ENCODE data around the gene COQ4. TPM values are rescaled to one million over a fixed set of nuclear protein-coding genes. Genes with fewer than 3 reads are reported as not detected.

Gene COQ4
- total and polyA plus RNA-seq, 2 of the 8 experiments (the other 6 are each of a cell fraction or from before 2014, with no cell fraction given), result 32.3 to 58.8 TPM

- no peaks in the 10 kb centered on the region for H3K9me3 ChIP-seq (ENCODE audit: insufficient read depth in 2 of 2, low read depth in 1 of 2, low read length in 1 of 2)
- no peak overlapping the region for H3K27ac ChIP-seq (ENCODE audit: low read depth, low read length)
- no peak overlapping the region for H4K8ac ChIP-seq (ENCODE audit: extremely low read depth, insufficient read depth, low read length)
- WGBS, 2 experiments (ENCODE audit: extremely low coverage in 1 of 2, insufficient coverage in 1 of 2, insufficient read length in 1 of 2, insufficient replicate concordance in 2 of 2, low coverage in 1 of 2, low lambda C conversion rate in 2 of 2, missing lambda C conversion rate in 1 of 2), result 88% methylated on average over 20 of the region's 20 CpGs; no CpG with 5 or more reads in 1 of the 2 experiments
- H4K91ac ChIP-seq (replicated peaks; ENCODE audit: insufficient read length, low read length), result no peak overlapping the region
- H3K14ac ChIP-seq (ENCODE audit: insufficient read length), result no peak overlapping the region
- peaks cover 0 to 1% of the 10 kb centered on the region in 2 experiments for H4K20me1 ChIP-seq (replicated peaks in 1 of 2; ENCODE audit: control insufficient read depth in 1 of 2, insufficient read depth in 2 of 2, low read length in 2 of 2)
- H2BK15ac ChIP-seq (ENCODE audit: low read length), result no peak overlapping the region
- H3K9ac ChIP-seq (replicated peaks in 1 of 4; ENCODE audit: extremely low read depth in 1 of 4, low read depth in 3 of 4, low read length in 3 of 4), result no peak overlapping the region
- H3K23me2 ChIP-seq (ENCODE audit: low read depth, low read length), result no peaks in the 10 kb centered on the region
- H3K79me2 ChIP-seq (ENCODE audit: control insufficient read depth in 1 of 2, insufficient read depth in 2 of 2, low read length in 2 of 2), result no peaks in the 10 kb centered on the region
- no peak overlapping the region for H2AK5ac ChIP-seq (ENCODE audit: low read depth, low read length)
- no peak overlapping the region for H2BK12ac ChIP-seq (ENCODE audit: low read depth, low read length)
- H2BK5ac ChIP-seq (ENCODE audit: low read depth, low read length), result no peak overlapping the region
- TF ChIP-seq CHD1 (IDR thresholded peaks at IDR 0.05; ENCODE audit: low read depth, low read length), result no peak
- no peak for TF ChIP-seq ZNF274 (IDR thresholded peaks at IDR 0.05; ENCODE audit: borderline replicate concordance, extremely low read depth, low read length)
- no peak for TF ChIP-seq SIN3A (conservative IDR thresholded peaks at IDR 0.05 in 1 of 2, IDR thresholded peaks at IDR 0.05 in 1 of 2; ENCODE audit: low read depth in 1 of 2, low read length in 2 of 2)
- TF ChIP-seq CREB1 (IDR thresholded peaks at IDR 0.05), result no peak
- no peaks in the 10 kb centered on the region for H3K4me1 ChIP-seq (replicated peaks in 1 of 4; ENCODE audit: control insufficient read depth in 3 of 4, insufficient read depth in 4 of 4, low read length in 3 of 4)
- no peaks in the 10 kb centered on the region for H3K79me1 ChIP-seq (ENCODE audit: low read depth, low read length)
- no peak overlapping the region for H3K18ac ChIP-seq (ENCODE audit: extremely low read depth, low read length)
- H3K56ac ChIP-seq (replicated peaks; ENCODE audit: insufficient read length, low read depth, low read length), result no peak overlapping the region
- ChIA-PET POLR2A (ENCODE audit: partially characterized antibody) (interaction anchor here (0.7 to 2.4 kb wide), 7 partner anchors 10 to 426 kb away, joined by 3 to 6 read pairs (median 3); no protein-coding TSS in a partner anchor), CTCF (ENCODE audit: partially characterized antibody) (interaction anchor here (0.7 to 8.1 kb wide), 10 partner anchors 8 to 140 kb away, joined by 3 to 88 read pairs (median 6); no protein-coding TSS in a partner anchor)
- H2BK120ac ChIP-seq (replicated peaks; ENCODE audit: low read depth, low read length), result no peak overlapping the region
- no peaks in the 10 kb centered on the region for H3K27me3 ChIP-seq (replicated peaks in 1 of 4; ENCODE audit: control insufficient read depth in 3 of 4, extremely low read depth in 1 of 4, insufficient read depth in 3 of 4, low read length in 3 of 4)
- no peak overlapping the region for H3K4me2 ChIP-seq (ENCODE audit: insufficient read depth in 1 of 2, low read depth in 2 of 2, low read length in 2 of 2)
- no peak overlapping the region for H2BK20ac ChIP-seq (ENCODE audit: low read length)
- no peak overlapping the region for H4K5ac ChIP-seq (ENCODE audit: insufficient read length, low read depth, low read length)
- H3K4ac ChIP-seq (replicated peaks; ENCODE audit: insufficient read length, low read depth, low read length), result no peak overlapping the region
- H3K36me3 ChIP-seq (ENCODE audit: control insufficient read depth in 2 of 4, insufficient read depth in 4 of 4, low read length in 3 of 4), result no peaks in the 10 kb centered on the region
- FAIRE-seq (no peak), DNase-seq (ENCODE audit: low read depth in 1 of 2, low spot score in 2 of 2) (no peak)
- no peak overlapping the region for H3K23ac ChIP-seq (ENCODE audit: insufficient read length)
- H3K4me3 ChIP-seq (ENCODE audit: extremely low read depth in 1 of 4, insufficient read depth in 2 of 4, low read depth in 3 of 4, low read length in 4 of 4), result no peak overlapping the region
- H2AFZ ChIP-seq (ENCODE audit: low read length), result no peak overlapping the region
Measured at GRCh38 chr9:128298535-128299482, 23.8 kb upstream of the COQ4 start.
